Activated CD4-positive, alpha-beta T cell treated with anti-CD3 and anti-CD28 coated beads, Interleukin-10, Interleukin-2, amounts not matched to agents 100 ng/mL and 50 ng/mL, durations not matched to agents 16 hours and 8 hours (primary cell): ENCODE data around the gene METTL3.

Source experiments
- DNase-seq: peaks from one replicate; pipeline ENCODE4 v3.0.0-alpha.2; 2020

METTL3 gene

DNA sequence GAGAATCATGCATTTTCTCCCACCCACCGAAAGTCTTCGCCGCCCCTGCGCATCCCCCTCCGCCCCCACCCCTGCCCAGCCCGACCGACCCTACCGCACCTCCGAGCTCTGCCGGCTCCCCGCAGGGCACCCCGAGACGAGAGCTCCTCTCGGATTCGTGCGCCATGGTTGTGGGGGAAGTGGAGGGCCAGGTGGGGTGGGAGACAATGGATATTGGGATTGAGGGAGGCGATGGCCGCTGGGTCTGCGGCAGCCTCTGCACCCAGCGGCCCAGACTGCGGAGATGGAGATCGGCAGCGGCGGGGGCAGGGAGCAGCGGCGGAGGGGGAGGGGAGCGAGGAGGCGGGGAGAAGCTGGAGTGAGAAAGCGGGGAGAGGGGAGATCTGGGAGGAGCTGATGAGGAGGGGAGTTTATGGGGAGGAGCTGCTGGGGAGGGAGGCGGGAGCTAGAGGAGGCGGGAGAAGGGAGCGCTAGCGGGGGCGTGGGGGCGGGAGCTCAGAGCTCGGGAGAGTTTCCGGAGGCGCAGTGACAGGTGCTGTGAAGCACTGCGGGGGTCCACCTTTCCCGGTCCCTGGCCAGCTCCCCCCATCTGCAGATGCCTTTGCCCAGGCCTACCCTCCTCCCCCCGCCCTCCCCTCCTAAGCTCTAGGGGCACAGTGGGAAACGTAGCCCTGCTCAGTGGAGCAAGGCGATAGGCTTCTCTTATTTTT is 15.0 kb upstream of the METTL3 start, which contains the start of gene SALL2:
TSS of gene SALL2 (minus strand) at position 385 of the 710 bp plus-strand sequence. CDS start at position 166, 219 bp downstream.
- DNase-seq = peak; percentile 47

DNA sequence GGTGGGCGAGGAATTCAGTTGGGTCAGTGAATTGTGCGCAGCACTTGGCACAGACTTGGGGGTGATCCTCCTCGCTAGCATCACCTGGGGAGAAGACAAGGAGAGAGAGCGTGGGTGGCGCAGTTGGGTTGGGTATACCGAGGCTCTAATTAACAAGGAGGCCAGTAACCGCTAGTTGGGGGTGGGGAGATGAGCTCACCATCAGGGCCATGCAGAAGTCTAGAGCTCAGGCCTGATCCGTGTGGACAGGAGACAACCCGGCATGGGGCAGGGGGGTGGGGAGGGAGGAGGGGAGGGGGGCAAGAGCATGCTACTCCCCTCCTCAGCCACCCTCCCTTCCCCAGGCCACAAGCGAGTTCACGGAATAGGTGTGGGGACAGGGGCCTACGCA is 14.4 kb upstream of the METTL3 start:
- no peak for DNase-seq

DNA sequence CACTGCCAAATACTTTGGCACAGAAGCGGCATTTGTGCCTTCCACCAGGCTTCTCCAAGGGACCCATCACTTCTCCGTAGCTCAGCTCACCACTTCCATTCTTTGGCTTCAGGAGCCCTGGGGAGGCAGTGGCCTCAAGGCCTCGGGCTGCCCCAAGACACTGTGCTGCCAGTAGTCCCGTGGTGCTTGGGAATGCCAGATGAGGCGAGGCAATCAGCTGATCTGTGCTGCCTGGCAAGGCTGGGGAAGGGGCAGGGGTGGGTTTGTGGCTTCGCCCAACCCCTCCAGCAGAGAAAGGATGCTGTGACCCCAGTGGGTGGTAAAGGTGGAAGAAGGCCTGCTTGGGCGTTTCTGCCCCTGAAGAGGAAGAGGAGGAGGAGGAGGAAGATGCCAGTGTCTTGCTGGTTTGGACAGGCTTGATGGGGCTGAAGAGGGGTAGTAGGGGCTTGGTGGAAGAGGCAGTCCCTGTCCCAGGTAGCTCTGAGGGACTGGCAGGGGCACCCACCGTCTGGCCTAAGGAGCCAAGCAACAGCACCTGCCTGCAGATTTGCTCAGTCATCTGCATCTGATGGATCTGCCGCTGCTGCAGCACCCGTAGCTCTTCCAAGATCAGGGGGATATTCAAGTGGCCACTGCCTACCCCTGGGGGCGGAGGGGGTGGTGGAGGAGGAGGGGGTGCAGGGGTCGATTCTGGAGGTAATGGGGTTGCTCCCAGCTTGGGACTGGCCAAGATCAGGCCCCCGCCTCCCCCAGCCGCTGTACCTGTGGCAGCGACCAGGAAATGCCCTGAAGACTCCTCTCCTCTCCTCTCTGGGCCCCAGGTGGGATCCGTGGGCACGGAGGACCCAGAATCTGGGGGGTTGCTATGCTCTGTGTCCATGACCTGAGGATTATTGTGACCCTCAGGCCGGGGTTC is 13.7 kb upstream of the METTL3 start:
- no peak for DNase-seq

DNA sequence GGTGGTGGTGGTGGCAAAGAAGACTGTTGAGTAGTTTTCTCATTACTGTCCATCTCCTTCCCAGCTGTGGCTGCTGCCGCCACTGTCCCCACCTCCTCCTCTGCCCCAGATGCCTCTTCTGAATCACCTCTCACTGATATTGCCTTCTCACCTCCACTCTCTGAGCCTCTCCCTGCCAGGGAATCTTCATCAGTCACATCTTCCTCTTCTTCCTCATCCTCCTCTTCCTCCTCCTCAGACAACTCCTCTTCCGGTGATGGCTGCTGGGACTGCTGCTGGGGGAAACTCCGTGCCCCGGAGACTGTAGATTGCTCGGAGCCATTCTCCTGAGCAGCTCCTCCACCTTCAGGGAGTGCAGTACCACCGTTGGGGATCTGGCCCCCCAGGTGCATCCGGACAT is 12.1 kb upstream of the METTL3 start:
- DNase-seq = no peak

DNA sequence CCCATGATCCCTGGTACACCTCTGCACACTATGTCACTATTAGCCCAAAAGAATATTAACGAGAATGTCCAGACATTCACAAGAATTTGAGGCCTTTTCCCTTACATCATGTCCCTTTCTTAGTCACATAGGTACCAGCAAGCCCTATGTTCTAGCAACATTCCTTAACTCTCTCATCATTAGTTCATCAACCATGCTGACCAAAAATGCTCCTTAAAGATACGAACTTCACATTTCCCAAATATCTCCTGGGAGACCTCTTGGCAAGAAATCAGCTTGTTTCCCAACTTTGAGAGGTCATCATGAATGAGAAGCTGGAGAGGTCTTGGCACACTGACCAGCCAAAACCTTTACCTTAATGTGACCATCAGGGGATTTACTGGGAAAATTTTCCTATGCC is 10.4 kb upstream of the METTL3 start:
- DNase-seq = no peak

DNA sequence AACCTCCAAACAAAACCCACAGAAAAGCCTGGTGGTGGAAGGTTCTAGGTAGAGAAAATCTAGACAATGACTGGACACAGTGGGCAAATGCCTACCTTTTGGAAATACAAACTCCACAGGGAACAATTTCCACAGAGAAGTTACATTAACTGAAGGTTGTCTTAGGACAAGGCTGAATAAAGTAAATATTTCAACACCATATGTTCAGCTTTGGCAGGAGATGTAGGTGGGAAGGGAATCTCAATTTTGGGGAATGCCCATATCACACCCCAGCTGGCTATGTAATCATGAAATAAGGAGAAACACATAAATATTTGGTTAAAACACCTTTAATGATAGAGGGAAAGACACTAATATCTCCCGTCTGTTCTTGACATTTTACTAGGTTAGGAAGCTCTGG is 9.6 kb upstream of the METTL3 start:
- no peak for DNase-seq

DNA sequence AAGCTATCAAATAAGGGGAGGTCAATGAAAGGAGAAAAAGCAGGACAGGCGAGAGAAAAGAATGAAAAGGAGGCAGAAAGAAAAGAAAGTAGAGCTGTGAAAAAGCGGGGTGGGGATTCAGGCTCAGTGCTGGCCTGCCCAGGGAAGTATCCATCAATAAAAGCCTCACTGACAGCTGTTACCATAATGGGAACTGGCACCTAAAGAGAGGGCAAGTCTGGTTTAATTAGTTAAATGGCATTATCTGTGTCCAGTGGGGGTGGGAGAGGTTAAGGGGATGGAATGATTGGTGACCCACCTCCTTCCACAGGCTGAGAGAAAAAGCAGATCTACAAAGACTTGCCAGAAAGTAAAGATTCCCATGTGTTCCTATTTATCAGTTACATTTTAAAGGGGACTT is 7.6 kb upstream of the METTL3 start:
- DNase-seq = no peak

DNA sequence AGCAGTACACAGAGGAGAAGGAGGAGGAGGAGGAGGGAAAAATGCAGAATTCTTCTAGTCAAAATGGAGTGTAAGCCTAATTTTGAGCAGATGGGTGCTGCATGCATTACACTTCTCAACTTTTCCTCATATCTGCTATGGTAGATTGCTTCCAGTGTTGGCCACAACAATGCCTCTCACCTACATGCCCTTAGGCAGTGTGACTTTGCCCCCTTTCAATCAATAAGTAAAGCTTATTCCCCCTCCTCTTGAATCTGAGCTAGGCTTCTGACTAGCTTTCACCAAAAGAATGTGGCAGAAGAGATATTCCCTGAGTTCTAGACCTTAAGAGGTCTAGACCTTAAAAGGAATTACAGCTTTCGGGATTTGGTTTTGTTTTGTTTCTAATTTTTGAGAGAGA is 3.2 kb upstream of the METTL3 start:
- no peak for DNase-seq

DNA sequence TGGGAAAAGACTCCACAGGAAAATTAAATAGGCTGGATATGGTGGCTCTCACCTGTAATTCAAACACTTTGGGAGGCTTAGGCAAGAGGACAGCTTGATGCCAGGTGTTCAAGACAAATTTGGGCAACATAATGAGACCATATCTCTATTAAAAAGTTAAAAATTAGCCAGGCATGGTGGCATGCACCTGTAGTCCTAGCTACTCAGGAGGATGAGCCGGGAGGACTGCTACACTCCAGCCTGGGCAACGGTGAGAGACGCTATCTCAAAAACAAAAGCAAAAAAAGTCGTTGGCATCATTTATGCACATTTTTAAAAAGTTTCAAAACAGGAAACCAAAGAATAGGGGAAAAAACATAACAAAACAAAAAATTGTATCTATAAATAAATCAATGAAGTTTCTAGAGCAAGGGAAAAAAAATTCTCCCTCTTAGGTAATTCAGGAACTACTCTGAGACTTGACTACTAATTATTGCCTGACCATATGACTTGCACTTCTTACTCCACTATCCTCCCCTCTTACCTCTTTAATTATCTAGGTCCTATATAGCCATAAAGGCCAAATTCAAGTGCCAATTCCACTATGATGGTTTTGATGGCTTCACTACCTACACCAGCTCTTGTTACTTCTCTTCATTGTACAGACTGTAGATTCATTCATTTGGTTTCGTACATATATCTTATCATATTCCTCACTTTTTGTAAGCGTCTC is 1.6 kb downstream of the METTL3 start:
- DNase-seq = no peak

DNA sequence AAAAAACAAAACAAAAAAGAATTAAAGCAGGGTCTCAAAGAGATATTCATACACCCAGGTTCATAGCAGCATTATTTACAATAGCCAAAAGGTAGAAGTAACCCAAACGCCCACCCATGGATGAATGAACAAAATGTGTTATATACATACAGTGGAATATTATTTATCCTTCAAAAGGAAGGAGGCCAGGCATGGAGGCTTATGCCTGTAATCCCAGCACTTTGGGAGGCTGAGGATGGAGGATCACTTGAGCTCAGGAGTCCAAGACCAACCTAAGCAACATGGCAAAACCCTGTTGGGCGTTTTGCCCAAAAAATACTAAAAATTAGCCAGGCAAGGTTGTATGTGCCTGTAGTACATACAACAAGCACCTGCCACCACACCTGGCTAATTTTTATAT is 4.6 kb downstream of the METTL3 start:
- no peak for DNase-seq

DNA sequence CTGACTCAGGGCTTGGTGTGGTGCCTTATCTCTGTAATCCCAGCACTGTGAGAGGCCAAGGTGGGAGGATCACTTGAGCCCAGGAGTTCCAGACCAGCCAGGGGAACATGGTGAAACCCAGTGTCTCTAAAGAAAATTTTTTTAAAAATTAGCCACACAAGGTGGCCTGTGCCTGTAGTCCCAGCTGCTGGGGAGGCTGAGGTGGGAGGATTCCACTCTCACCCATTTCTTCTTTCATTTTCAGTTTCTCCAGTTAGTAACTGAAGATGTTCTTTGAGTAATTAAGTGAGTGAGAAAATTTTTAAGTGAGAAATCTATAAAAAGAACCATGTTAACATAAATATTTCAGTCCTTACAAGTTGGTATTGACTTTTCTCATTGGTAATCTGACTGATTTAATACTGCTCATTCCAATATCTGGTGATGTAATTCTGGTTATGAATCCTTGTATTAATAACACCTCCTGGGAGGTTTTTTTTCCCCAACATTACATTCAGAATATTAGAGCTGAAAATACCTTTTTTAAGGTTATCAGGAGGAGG is 6.1 kb downstream of the METTL3 start:
- DNase-seq = peak; percentile 45

DNA sequence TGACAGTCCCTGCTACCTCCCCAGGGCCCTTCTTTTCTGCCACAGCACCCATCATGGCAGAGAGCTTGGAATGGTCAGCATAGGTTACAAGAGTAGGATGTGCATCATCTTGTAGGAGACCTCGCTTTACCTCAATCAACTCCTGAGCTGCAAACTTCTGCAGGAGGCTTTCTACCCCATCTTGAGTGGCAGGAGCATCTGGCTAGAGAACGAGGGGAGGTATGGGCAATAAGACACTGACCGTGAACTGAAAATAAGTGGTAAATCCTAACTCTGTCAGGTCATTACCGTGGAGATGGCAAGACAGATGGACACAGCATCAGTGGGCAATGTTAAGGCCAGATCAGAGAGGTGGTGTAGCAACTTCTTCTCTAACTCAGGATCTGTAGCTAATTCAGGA is 7.8 kb downstream of the METTL3 start:
- DNase-seq = no peak

DNA sequence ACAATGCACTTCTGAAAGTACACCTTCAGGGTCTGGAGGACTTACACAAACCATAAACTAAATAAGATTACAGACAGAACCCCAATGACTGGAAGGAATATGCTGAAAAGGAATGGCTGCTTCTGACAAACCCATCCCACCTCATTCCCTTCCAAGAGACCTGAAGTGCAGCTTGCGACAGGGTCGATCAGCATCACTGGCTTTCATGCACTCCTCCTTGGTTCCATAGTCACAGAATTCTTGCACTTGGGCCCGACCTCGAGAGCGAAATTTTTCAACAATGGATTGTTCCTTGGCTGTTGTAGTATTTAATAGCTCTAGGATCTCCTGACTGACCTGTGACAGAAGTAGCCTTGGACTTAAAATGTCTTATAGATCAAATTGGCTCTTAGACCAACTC is 9.6 kb downstream of the METTL3 start:
- DNase-seq = no peak

DNA sequence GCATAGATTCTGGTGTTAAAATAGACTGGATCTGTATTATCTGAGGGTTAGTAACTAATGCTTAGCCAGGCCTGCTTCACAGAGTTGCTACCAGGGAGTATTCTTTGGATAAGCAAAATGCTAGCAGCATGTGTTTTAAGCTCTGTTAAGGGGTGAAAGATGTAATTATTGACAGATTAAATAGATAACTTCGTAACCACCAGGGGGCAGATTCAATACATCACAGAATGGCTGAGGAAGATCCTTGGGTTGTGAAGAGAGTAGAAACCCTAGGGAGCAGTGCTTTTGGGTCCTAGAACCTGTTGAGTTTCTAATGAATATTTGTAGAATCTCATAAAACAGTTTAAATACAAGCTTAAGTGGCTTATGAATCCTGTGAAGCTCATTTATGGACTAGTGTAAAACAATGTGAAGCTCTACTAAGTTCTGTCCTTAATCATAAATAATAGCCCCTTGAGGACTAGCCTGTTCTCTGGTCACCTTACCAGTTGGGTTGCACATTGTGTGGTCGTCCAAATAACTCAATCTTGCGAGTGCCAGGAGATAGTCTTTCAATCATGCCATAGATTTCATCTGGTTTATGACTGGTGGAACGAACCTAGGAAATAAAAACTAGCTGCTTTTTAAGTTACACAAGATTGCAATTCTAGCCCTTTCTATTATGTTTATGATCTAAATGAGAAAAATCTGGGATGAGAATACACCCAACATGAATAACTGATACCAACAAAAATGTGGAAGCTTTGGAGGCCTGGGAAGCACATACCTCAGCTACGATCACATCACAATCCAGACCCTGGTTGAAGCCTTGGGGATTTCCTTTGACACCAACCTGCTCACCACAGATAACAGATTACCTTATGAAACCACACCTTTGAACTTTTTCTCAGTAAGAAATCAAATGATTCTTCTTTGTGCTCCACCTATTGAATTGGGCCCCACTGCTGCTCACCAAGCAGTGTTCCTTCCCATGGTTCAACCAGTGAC is 12.3 kb downstream of the METTL3 start:
- peak; percentile 47 for DNase-seq

DNA sequence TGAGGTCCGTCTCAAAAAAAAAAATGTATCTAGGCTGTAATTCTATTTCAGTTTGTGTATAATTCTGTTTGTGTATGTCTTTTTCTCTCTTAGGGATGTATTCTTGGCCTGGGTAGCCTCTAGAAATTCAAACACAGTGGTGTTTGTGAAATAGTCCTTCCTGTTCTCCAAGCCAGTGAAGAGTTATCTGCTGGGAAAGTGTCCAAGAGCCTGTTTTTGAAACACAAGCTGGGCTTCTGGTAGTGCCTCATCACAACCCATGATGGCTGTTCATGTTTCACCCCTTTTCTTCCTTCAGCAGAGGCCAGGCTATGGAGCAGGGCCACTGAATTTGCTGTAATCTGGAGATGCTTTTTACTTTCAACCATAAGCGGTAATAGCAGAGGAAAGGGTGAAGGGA is 14.7 kb downstream of the METTL3 start:
- no peak for DNase-seq

DNA sequence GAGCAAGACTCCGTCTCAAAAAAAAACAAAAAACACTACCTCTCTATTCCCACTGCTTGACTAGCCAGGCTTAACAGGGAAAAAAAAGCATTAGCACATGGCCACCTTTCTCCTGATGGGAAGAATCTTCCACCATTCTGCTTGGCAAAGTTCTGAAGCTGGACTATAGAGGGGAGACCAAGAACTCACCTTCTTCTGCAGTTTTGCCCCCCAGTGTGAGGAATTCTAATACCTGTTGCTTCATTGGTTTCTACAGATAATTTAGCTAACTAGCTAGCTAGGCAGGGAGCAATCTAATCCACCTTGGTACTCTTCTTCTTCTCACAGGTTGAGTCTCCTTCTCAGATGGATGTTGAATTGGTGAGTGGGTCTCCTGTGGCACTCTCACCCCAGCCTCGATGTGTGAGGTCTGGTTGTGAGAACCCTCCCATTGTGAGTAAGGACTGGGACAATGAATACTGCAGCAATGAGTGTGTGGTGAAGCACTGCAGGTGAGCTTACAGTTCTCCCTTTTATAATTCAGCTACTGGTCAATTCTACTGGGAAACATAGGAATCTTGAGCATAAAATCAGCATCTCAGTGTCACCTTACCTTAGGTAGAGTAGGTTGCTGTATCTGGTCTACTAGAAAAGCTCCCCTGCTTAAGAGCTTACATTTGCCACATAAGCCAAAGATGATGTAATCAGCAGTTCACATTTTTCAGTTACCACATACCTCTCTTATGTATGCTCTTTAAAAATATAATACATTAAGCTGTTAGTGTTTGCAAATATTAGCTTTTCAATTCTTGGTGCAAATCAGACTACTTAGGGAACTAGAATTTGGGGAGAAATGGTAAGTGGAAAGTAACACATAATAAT is 16.0 kb downstream of the METTL3 start:
- no peak for DNase-seq

DNA sequence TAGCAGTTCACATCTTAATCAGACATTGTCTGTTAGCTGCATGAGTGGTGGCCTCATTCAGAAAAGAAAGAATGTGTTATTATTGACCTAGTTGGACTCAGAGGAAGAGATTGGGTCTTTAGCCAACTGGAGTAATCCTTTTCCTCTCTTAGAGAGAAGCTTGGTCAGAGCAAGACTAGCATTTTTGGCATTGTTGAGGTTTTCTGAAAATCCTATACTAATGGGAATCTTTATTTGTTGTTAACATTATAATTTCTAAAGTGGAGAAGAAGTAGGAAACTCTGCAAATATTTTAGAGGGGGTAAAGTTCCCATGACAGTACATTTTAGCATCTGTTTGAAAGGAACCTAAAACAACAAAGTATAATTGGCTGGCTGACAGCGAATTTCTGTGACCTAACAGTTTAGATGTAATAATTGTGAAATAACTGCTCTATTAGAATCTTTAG is 24.5 kb downstream of the METTL3 start:
- DNase-seq = peak; percentile 28

DNA sequence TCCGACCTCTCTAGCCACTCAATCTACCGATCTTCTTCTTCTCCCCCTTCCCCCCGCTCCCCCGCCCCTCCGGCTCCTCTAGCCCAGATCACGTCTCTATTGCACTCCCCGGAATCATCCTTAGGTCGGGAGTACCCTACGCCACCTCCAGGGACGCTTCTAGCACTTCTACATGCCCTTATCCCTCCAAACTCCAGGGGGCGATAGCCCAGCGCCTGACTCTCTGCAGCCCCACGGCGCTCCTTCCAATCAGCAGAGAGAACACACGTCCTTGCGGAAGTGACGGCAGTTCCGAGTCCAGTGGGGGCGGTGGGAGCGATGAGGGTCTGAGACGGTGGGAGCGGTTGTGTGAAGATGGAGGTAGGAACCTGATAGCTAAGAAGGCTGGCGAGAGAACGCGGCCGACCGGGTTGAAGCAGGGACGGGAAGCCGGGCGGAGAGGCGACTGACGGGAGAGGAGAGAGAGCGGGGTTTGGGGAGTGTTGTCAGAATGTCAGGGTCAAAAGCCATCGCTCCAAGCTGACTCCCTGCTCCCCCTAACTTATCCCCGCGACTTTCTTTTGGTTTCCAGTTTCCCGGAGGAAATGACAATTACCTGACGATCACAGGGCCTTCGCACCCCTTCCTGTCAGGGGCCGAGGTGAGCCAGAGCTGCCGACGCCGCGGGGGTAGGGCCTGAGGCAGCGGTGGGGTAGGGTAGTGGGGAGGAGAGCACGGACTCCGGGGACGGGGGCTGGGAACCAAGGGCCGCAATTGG is 34.0 kb downstream of the METTL3 start, which contains the start of the genes RAB2B and TOX4:
TSS of gene RAB2B (minus strand) at position 35 of the 757 bp plus-strand sequence. CDS start 87 bp downstream, outside the sequence.
TSS of gene TOX4 (plus strand) at position 271 of the 757 bp plus-strand sequence. CDS start at position 355, 84 bp downstream.
- peak; percentile 98 for DNase-seq

DNA sequence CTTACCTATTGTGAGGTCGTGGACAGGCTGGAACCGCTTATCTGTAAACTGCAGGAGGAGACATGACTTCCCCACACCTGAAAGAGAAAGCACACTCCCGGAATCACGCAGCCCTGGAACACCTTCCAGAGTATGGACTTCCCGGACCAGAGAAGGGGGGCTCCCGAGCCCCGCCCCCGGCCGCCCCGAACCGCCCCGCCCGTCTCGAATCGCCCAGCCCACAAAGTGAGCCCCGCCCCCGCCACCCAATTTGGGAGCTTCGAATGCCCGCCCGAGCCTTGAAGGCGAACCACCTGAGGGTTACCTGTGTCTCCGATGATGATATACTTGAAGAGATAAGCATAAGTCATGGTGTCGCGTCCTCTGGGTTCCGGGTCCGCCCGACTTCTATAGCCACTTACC is 34.6 kb downstream of the METTL3 start:
- no peak for DNase-seq
